H1 (cell line): ENCODE data around the gene ZNF280C. TPM values are rescaled to one million over a fixed set of nuclear protein-coding genes. Genes with fewer than 3 reads are reported as not detected.

Experiments
- CTCF ChIA-PET: fragments of 300-600 bp; sonication (Branson Sonifier 250); formaldehyde crosslinking; loops from one replicate; lab custom pipeline; 2021; ENCODE audit not compliant: partially characterized antibody; lab: Charles Lee
- POLR2A ChIA-PET: fragments of 300-600 bp; sonication (Branson Sonifier 250); formaldehyde crosslinking; loops from one replicate; lab custom pipeline; 2021; ENCODE audit warnings: inconsistent platforms; ENCODE audit not compliant: partially characterized antibody; lab: Charles Lee
- DNase-seq, 2 experiments: peaks; one replicate each; pipeline versions ENCODE4 v3.0.0 to v3.0.0-alpha.2; 2010 to 2022; ENCODE audit warnings: low spot score in 2 of 2, low read depth in 1 of 2, mixed read lengths in 1 of 2
- FAIRE-seq: peaks from 2 replicates; lab custom pipeline; 2011; peaks lifted over from hg19 to GRCh38; lab: Jason Lieb, UNC
- H2AFZ ChIP-seq: 2 replicates; pipeline ENCODE4 v1.8.1; 2012; ENCODE audit warnings: low read length, inconsistent platforms
- H2AK5ac ChIP-seq: 2 replicates; pipeline ENCODE4 v1.6.1; 2013; ENCODE audit warnings: low read depth, low read length
- H2BK120ac ChIP-seq: replicated peaks from 2 replicates; pipeline ENCODE3; 2013; ENCODE audit warnings: low read depth, low read length, inconsistent platforms
- H2BK12ac ChIP-seq: 2 replicates; pipeline ENCODE4 v1.6.1; 2013; ENCODE audit warnings: low read depth, low read length
- H2BK15ac ChIP-seq: 2 replicates; pipeline ENCODE4 v1.6.1; 2013; ENCODE audit warnings: low read length
- H2BK20ac ChIP-seq: 2 replicates; pipeline ENCODE4 v1.6.1; 2013; ENCODE audit warnings: low read length
- H2BK5ac ChIP-seq: 2 replicates; pipeline ENCODE4 v1.6.1; 2013; ENCODE audit warnings: low read depth, low read length
- H3K14ac ChIP-seq: 2 replicates; pipeline ENCODE4 v1.6.1; 2013; ENCODE audit warnings: inconsistent platforms; ENCODE audit not compliant: insufficient read length
- H3K18ac ChIP-seq: 2 replicates; pipeline ENCODE4 v1.6.1; 2013; ENCODE audit warnings: low read length; ENCODE audit errors: extremely low read depth
- H3K23ac ChIP-seq: 2 replicates; pipeline ENCODE4 v1.6.1; 2013; ENCODE audit warnings: inconsistent platforms; ENCODE audit not compliant: insufficient read length
- H3K23me2 ChIP-seq: 2 replicates; pipeline ENCODE4 v1.6.1; 2013; ENCODE audit warnings: low read depth, low read length
- H3K27ac ChIP-seq: 2 replicates; pipeline ENCODE4 v1.6.1; 2011; ENCODE audit warnings: low read depth, low read length, inconsistent platforms
- H3K27me3 ChIP-seq, 4 experiments: replicated peaks in 1 of 4; 1 replicate in 1 of 4; 2 replicates in 3 of 4; pipeline versions ENCODE4 v1.6.1 to v1.8.1; 2011 to 2013; ENCODE audit warnings: low read length in 3 of 4, mild to moderate bottlenecking in 3 of 4, inconsistent platforms in 2 of 4, mixed read lengths in 2 of 4, moderate library complexity in 1 of 4; ENCODE audit not compliant: control insufficient read depth in 3 of 4, insufficient read depth in 3 of 4; ENCODE audit errors: extremely low read depth in 1 of 4
- H3K36me3 ChIP-seq, 4 experiments: 2 replicates each; pipeline versions ENCODE4 v1.6.1 to v1.8.1; 2011 to 2013; ENCODE audit warnings: mild to moderate bottlenecking in 4 of 4, low read length in 3 of 4, moderate library complexity in 2 of 4, control low read depth in 1 of 4, inconsistent platforms in 1 of 4; ENCODE audit not compliant: insufficient read depth in 4 of 4, control insufficient read depth in 2 of 4
- H3K4ac ChIP-seq: replicated peaks from 2 replicates; pipeline ENCODE3; 2013; ENCODE audit warnings: low read length, low read depth, mixed read lengths, inconsistent platforms; ENCODE audit not compliant: insufficient read length
- H3K4me1 ChIP-seq, 4 experiments: replicated peaks in 1 of 4; 1 replicate in 1 of 4; 2 replicates in 3 of 4; pipeline versions ENCODE4 v1.6.1 to v1.8.1; 2011 to 2013; ENCODE audit warnings: low read length in 3 of 4, inconsistent platforms in 2 of 4, mixed read lengths in 1 of 4; ENCODE audit not compliant: insufficient read depth in 4 of 4, control insufficient read depth in 3 of 4
- H3K4me2 ChIP-seq, 2 experiments: 2 replicates each; pipeline versions ENCODE4 v1.6.1 to v1.8.1; 2011 to 2013; ENCODE audit warnings: low read depth in 2 of 2, low read length in 2 of 2, control low read depth in 1 of 2, inconsistent platforms in 1 of 2, mild to moderate bottlenecking in 1 of 2; ENCODE audit not compliant: insufficient read depth in 1 of 2
- H3K4me3 ChIP-seq, 4 experiments: fragments of 200-600, 300-600 bp in 1 of 4; sonication (generic), shearing (Covaris generic), sonication (Bioruptor Twin) in 1 of 4; 2 replicates each; pipeline versions ENCODE4 v1.5.1 to v1.8.1; 2011 to 2016; ENCODE audit warnings: low read length in 4 of 4, low read depth in 3 of 4, control low read depth in 2 of 4, inconsistent platforms in 2 of 4, mild to moderate bottlenecking in 2 of 4, mixed read lengths in 1 of 4, moderate library complexity in 1 of 4; ENCODE audit not compliant: insufficient read depth in 2 of 4; ENCODE audit errors: extremely low read depth in 1 of 4
- H3K56ac ChIP-seq: replicated peaks from 2 replicates; pipeline ENCODE3; 2013; ENCODE audit warnings: low read depth, mild to moderate bottlenecking, mixed read lengths, low read length, inconsistent platforms; ENCODE audit not compliant: insufficient read length
- H3K79me1 ChIP-seq: 2 replicates; pipeline ENCODE4 v1.6.1; 2013; ENCODE audit warnings: low read depth, low read length, control low read depth
- H3K79me2 ChIP-seq, 2 experiments: 2 replicates each; pipeline versions ENCODE4 v1.6.1 to v1.8.1; 2012 to 2013; ENCODE audit warnings: low read length in 2 of 2, mild to moderate bottlenecking in 2 of 2, inconsistent platforms in 1 of 2; ENCODE audit not compliant: insufficient read depth in 2 of 2, control insufficient read depth in 1 of 2
- H3K9ac ChIP-seq, 4 experiments: replicated peaks in 1 of 4; 1 replicate in 1 of 4; 2 replicates in 3 of 4; pipeline versions ENCODE4 v1.6.1 to v1.8.1; 2011 to 2013; ENCODE audit warnings: low read depth in 3 of 4, low read length in 3 of 4, control low read depth in 2 of 4, mild to moderate bottlenecking in 2 of 4, moderate library complexity in 2 of 4, inconsistent platforms in 1 of 4; ENCODE audit errors: extremely low read depth in 1 of 4
- H3K9me3 ChIP-seq, 2 experiments: 2 replicates each; pipeline versions ENCODE4 v1.6.1 to v1.8.1; 2012 to 2013; ENCODE audit warnings: mild to moderate bottlenecking in 2 of 2, moderate library complexity in 2 of 2, control low read depth in 1 of 2, inconsistent platforms in 1 of 2, low read depth in 1 of 2, low read length in 1 of 2, mixed read lengths in 1 of 2; ENCODE audit not compliant: insufficient read depth in 2 of 2
- H4K20me1 ChIP-seq, 2 experiments: replicated peaks in 1 of 2; 2 replicates each; pipeline versions ENCODE3 to v1.8.1; 2011 to 2013; ENCODE audit warnings: inconsistent platforms in 2 of 2, low read length in 2 of 2, mild to moderate bottlenecking in 1 of 2; ENCODE audit not compliant: insufficient read depth in 2 of 2, control insufficient read depth in 1 of 2
- H4K5ac ChIP-seq: 2 replicates; pipeline ENCODE4 v1.6.1; 2013; ENCODE audit warnings: low read length, low read depth, mixed read lengths, inconsistent platforms; ENCODE audit not compliant: insufficient read length
- H4K8ac ChIP-seq: 2 replicates; pipeline ENCODE4 v1.8.0; 2013; ENCODE audit warnings: mild to moderate bottlenecking, moderate library complexity, low read length, inconsistent platforms; ENCODE audit not compliant: insufficient read depth; ENCODE audit errors: extremely low read depth
- H4K91ac ChIP-seq: replicated peaks from 2 replicates; pipeline ENCODE3; 2013; ENCODE audit warnings: low read length, mixed read lengths, inconsistent platforms; ENCODE audit not compliant: insufficient read length
- CTCF ChIP-seq, 3 experiments: IDR thresholded peaks; 1 replicate in 2 of 3; 2 replicates in 1 of 3; pipeline versions ENCODE4 v1.5.1 to v1.6.1; 2011; ENCODE audit warnings: low read length in 3 of 3, mild to moderate bottlenecking in 3 of 3, inconsistent platforms in 2 of 3, low read depth in 1 of 3, moderate library complexity in 1 of 3; ENCODE audit not compliant: insufficient read depth in 1 of 3; ENCODE audit errors: control extremely low read depth in 1 of 3
- E2F6 ChIP-seq: IDR thresholded peaks from 2 replicates; pipeline ENCODE4 v1.6.1; 2012; ENCODE audit warnings: inconsistent platforms
- MAX ChIP-seq: IDR thresholded peaks from 2 replicates; pipeline ENCODE4 v1.6.1; 2012; ENCODE audit warnings: inconsistent platforms
- SIX5 ChIP-seq: IDR thresholded peaks from 2 replicates; pipeline ENCODE4 v1.6.1; 2011; ENCODE audit warnings: mild to moderate bottlenecking, low read depth, low read length
- SUZ12 ChIP-seq: fragments of 200-600 bp; sonication (generic); IDR thresholded peaks from 2 replicates; pipeline ENCODE4 v1.6.1; 2012; ENCODE audit warnings: mild to moderate bottlenecking, inconsistent platforms, low read length, moderate library complexity, mixed read lengths
- WGBS, 2 experiments: shearing (Covaris generic) in 1 of 2; methylation state at CpG; one replicate each; pipeline versions ENCODE4 v1.1.6 to v1.1.7; 2013 to 2015; ENCODE audit warnings: low lambda C conversion rate in 2 of 2, mixed read lengths in 2 of 2, inconsistent platforms in 1 of 2, low coverage in 1 of 2, missing lambda C conversion rate in 1 of 2; ENCODE audit not compliant: insufficient replicate concordance in 2 of 2, insufficient coverage in 1 of 2, insufficient read length in 1 of 2; ENCODE audit errors: extremely low coverage in 1 of 2, missing lambda C conversion rate in 1 of 2; 5-methylcytosine and 5-hydroxymethylcytosine counted together
- polyA plus RNA-seq, 7 experiments: library from polyadenylated mRNA; depleted of rRNA in 3 of 7; stranded (reverse) in 5 of 7; unstranded in 2 of 7; fragments of >200 nt in 5 of 7; fragments of 200-250 nt in 2 of 7; gene quantifications; 1 replicate in 5 of 7; 2 replicates in 1 of 7; 4 replicates in 1 of 7; pipeline versions ENCODE4 v1.2.1 to v1.2.3, GENCODE V29; 2011 to 2013; ENCODE audit warnings: missing spikeins in 2 of 7, mixed read lengths in 2 of 7
- total RNA-seq: library from RNA; stranded (reverse); fragmentation: NEBNext Ultra II Directional; extraction: Animal tissue kit (Norgen Biotek cat#: 25700); gene quantifications from 2 replicates; pipeline ENCODE4 v1.2.1, GENCODE V29; 2021

The ZNF280C gene
- total and polyA plus RNA-seq, 2 of the 8 experiments (the other 6 are each of a cell fraction or from before 2014, with no cell fraction given): 8.4 to 13.4 TPM

- WGBS, 2 experiments: 25% methylated on average over 14 of the region's 34 CpGs; no CpG with 5 or more reads in 1 of the 2 experiments
These were observed 96.4 kb downstream of the ZNF280C start for GRCh38 chrX:130172127-130172845.

More at GRCh38 chrX:130172127-130172845, 96.4 kb downstream of the ZNF280C start:
- Histone ChIP-seq H3K27me3 (peaks cover 0 to 11% (median 9%) of the 10 kb centered on the region in 4 experiments; a peak in 6 of 7 replicates), H3K4me1 (peaks cover 0 to 6% (median 0%) of the 10 kb centered on the region in 4 experiments; a peak in 3 of 7 replicates), H3K4ac (peak overlapping the region; percentile 8), H3K27ac (no peak overlapping the region), H2BK120ac (no peak overlapping the region), H3K36me3 (no peaks in the 10 kb centered on the region), H2BK15ac (no peak overlapping the region), H3K9ac (no peak overlapping the region), H4K8ac (no peak overlapping the region), H3K9me3 (no peaks in the 10 kb centered on the region), H4K20me1 (no peaks in the 10 kb centered on the region), H4K5ac (no peak overlapping the region), H3K14ac (no peak overlapping the region), H3K79me1 (no peaks in the 10 kb centered on the region), H2BK12ac (no peak overlapping the region), H2AFZ (peak overlapping the region; percentile 92), H4K91ac (peak overlapping the region; percentile 34), H3K4me2 (peak overlapping the region; percentile 88 to 95), H3K4me3 (peak overlapping the region; percentile 53 to 75 (median 64)), H3K18ac (peak overlapping the region; percentile 78), H3K23ac (no peak overlapping the region), H3K23me2 (peaks cover 13% of the 10 kb centered on the region; the same call in 1 of the 2 replicates), H3K79me2 (no peaks in the 10 kb centered on the region), H2AK5ac (no peak overlapping the region), H2BK5ac (no peak overlapping the region), H2BK20ac (no peak overlapping the region), H3K56ac (no peak overlapping the region)
- DNase-seq: peak in 1 of 2 experiments; percentile 47
- FAIRE-seq: no peak
- TF ChIP-seq SUZ12 (peak; percentile 50; the same call in 1 of the 2 replicates), SIX5 (no peak), E2F6 (peak; percentile 49; the same call in 1 of the 2 replicates), CTCF (IDR thresholded peaks at IDR 0.05; ENCODE audit: control extremely low read depth in 1 of 3, insufficient read depth in 1 of 3, low read depth in 1 of 3, low read length in 3 of 3) (peak in 1 of 3 experiments; percentile 4; a peak in 1 of 4 replicates), MAX (peak; percentile 57; the same call in 1 of the 2 replicates)
- CTCF ChIA-PET: interaction anchor here (0.8 to 2.2 kb wide), 4 partner anchors 9 to 247 kb away, joined by 3 to 8 read pairs (median 4); no protein-coding TSS in a partner anchor
- POLR2A ChIA-PET: no interaction called here
